H1 (cell line): ENCODE data around the gene MRTFB.

Source experiments
- CHD2 ChIP-seq: IDR thresholded peaks from 2 replicates; pipeline ENCODE4 v1.6.1; 2012; ENCODE audit warnings: low read length, improper control_type of control experiment
- CREB1 ChIP-seq: IDR thresholded peaks from 2 replicates; pipeline ENCODE4 v1.6.1; 2012; ENCODE audit warnings: inconsistent platforms
- EZH2 ChIP-seq: fragments of 200-600 bp; sonication (generic); IDR thresholded peaks from 2 replicates; pipeline ENCODE4 v1.7.1; 2012; ENCODE audit warnings: low read depth, mild to moderate bottlenecking, moderate library complexity, low read length, inconsistent platforms; ENCODE audit not compliant: severe bottlenecking
- KDM1A ChIP-seq: fragments of 200-600, 300-600 bp; sonication (generic); IDR thresholded peaks from 2 replicates; pipeline ENCODE4 v1.7.1; 2016; ENCODE audit warnings: mild to moderate bottlenecking, low read length, borderline replicate concordance
- MAFK ChIP-seq: IDR thresholded peaks from 2 replicates; pipeline ENCODE4 v1.6.1; 2012; ENCODE audit warnings: low read depth, mild to moderate bottlenecking, improper control_type of control experiment, low read length
- POLR2AphosphoS5 ChIP-seq: IDR thresholded peaks from 2 replicates; pipeline ENCODE4 v1.6.1; 2011; ENCODE audit warnings: low read depth, low read length
- RFX5 ChIP-seq: IDR thresholded peaks from 2 replicates; pipeline ENCODE4 v1.6.1; 2011; ENCODE audit warnings: low read depth, low read length, improper control_type of control experiment, borderline replicate concordance
- SIN3A ChIP-seq, 2 experiments: IDR thresholded peaks in 1 of 2; conservative IDR thresholded peaks in 1 of 2; 2 replicates each; pipeline ENCODE4 v1.6.1; 2011 to 2012; ENCODE audit warnings: low read length in 2 of 2, improper control_type of control experiment in 1 of 2, low read depth in 1 of 2, mild to moderate bottlenecking in 1 of 2
- SP2 ChIP-seq: IDR thresholded peaks from 2 replicates; pipeline ENCODE4 v1.6.1; 2012; ENCODE audit warnings: mild to moderate bottlenecking, low read length, inconsistent platforms
- SUZ12 ChIP-seq: fragments of 200-600 bp; sonication (generic); IDR thresholded peaks from 2 replicates; pipeline ENCODE4 v1.6.1; 2012; ENCODE audit warnings: mild to moderate bottlenecking, inconsistent platforms, low read length, moderate library complexity, mixed read lengths
- ZNF274 ChIP-seq: IDR thresholded peaks from 2 replicates; pipeline ENCODE4 v1.7.0; 2012; ENCODE audit warnings: low read length, borderline replicate concordance; ENCODE audit errors: extremely low read depth
- TF ChIP-seq, protein P1 (sequence below): IDR thresholded peaks from 2 replicates; pipeline ENCODE4 v1.6.1; 2011; ENCODE audit warnings: low read length, improper control_type of control experiment
- TF ChIP-seq, protein P2 (sequence below), 3 experiments: IDR thresholded peaks; 1 replicate in 2 of 3; 2 replicates in 1 of 3; pipeline versions ENCODE4 v1.5.1 to v1.6.1; 2011; ENCODE audit warnings: low read length in 3 of 3, mild to moderate bottlenecking in 3 of 3, inconsistent platforms in 2 of 3, low read depth in 1 of 3, moderate library complexity in 1 of 3; ENCODE audit not compliant: insufficient read depth in 1 of 3; ENCODE audit errors: control extremely low read depth in 1 of 3

DNA sequence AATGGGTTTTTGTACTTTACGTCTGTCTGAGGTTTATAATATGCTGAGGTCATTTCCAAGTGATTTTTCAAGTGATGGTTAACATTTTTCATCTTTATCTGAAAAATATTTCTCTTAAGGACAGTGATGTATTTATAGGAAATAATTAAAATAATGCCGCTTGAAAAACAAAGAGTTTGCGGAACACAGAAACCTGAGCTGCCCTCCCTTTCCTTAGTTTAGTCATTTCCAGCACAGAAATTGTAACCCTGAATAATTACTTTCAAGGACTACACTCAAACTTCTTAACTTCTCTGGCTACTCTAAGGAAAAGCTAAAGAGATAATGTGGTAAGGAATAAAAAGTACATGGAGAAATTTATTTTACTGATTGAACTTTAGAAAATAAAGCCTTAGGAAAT, 54.6 kb downstream of the MRTFB start:
- TF ChIP-seq SIN3A (conservative IDR thresholded peaks at IDR 0.05 in 1 of 2, IDR thresholded peaks at IDR 0.05 in 1 of 2; ENCODE audit: low read depth in 1 of 2, low read length in 2 of 2) (no peak), SUZ12 (no peak), ZNF274 (no peak), KDM1A (no peak), EZH2 (no peak), MAFK (no peak), CREB1 (no peak), CHD2 (no peak), RFX5 (no peak), POLR2AphosphoS5 (no peak), SP2 (no peak)
- TF ChIP-seq, protein P1, sequence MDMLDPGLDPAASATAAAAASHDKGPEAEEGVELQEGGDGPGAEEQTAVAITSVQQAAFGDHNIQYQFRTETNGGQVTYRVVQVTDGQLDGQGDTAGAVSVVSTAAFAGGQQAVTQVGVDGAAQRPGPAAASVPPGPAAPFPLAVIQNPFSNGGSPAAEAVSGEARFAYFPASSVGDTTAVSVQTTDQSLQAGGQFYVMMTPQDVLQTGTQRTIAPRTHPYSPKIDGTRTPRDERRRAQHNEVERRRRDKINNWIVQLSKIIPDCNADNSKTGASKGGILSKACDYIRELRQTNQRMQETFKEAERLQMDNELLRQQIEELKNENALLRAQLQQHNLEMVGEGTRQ = no peak
- TF ChIP-seq, protein P2, sequence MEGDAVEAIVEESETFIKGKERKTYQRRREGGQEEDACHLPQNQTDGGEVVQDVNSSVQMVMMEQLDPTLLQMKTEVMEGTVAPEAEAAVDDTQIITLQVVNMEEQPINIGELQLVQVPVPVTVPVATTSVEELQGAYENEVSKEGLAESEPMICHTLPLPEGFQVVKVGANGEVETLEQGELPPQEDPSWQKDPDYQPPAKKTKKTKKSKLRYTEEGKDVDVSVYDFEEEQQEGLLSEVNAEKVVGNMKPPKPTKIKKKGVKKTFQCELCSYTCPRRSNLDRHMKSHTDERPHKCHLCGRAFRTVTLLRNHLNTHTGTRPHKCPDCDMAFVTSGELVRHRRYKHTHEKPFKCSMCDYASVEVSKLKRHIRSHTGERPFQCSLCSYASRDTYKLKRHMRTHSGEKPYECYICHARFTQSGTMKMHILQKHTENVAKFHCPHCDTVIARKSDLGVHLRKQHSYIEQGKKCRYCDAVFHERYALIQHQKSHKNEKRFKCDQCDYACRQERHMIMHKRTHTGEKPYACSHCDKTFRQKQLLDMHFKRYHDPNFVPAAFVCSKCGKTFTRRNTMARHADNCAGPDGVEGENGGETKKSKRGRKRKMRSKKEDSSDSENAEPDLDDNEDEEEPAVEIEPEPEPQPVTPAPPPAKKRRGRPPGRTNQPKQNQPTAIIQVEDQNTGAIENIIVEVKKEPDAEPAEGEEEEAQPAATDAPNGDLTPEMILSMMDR (IDR thresholded peaks at IDR 0.05; ENCODE audit: control extremely low read depth in 1 of 3, insufficient read depth in 1 of 3, low read depth in 1 of 3, low read length in 3 of 3) = no peak
